ENCODE data around the gene PLEKHG5.

The PLEKHG5 gene

DNA sequence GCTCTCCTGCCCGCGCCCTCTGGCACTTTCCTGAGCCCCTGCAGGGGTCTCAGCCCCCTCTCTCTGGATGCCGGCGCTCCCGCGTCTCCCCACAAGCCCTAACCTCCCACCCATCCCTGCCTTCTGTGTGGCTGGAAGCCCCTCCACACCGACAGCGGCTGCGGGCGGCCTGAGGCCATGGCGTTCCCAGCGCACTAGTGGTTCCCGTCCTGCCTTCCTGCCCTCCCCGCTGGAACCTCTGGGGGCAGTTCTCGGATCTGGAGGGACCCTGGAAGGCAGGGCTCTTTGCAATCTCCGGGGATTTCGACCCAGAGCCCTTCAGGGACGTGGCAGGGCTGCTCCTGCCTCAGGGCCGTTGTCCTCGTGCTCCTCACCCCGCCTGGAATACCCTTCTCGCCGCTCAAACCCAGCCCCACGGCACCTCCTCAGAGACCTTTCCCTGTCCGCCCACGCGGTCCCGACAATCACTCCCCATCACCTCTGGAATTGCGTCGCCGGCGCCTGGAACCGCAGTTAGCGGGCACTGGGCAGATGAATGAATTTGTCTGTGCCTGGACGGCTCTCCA lies 67.4 kb downstream of the PLEKHG5 start:
- no peak for DNase-seq
- no peaks in the 10 kb centered on the region for H3K9me3 ChIP-seq (ENCODE audit: control extremely low read depth in 1 of 5, control insufficient read depth in 4 of 5, insufficient read depth in 2 of 5, low read depth in 1 of 5, low read length in 4 of 5)
- peaks cover 0 to 92% (median 33%) of the 10 kb centered on the region in 5 experiments for H3K27me3 ChIP-seq (replicated peaks in 2 of 5; ENCODE audit: control insufficient read depth in 4 of 5, insufficient read depth in 5 of 5, low read length in 4 of 5)
- H3K4me3 ChIP-seq (ENCODE audit: control insufficient read depth in 1 of 7, extremely low read depth in 1 of 7, insufficient read depth in 4 of 7, low read depth in 2 of 7, low read length in 6 of 7): peak overlapping the region in 2 of 7 experiments; percentile 42 to 53
- no peak overlapping the region for H3K27ac ChIP-seq (ENCODE audit: insufficient read depth in 1 of 2, low read depth in 1 of 2, low read length in 2 of 2, poor library complexity in 1 of 2, severe bottlenecking in 2 of 2)
- CTCF ChIA-PET: interaction anchor here (1.0 to 10.9 kb wide), 7 partner anchors 10 to 75 kb away, joined by 3 to 81 read pairs (median 5); no protein-coding TSS in a partner anchor
- no peaks in the 10 kb centered on the region for H3K36me3 ChIP-seq (ENCODE audit: control insufficient read depth in 4 of 4, insufficient read depth in 4 of 4, low read length in 3 of 4)
- 10% methylated on average over 25 of the region's 35 CpGs for WGBS (ENCODE audit: insufficient coverage)
- POLR2A ChIA-PET: interaction anchor here (1.2 kb wide), 1 partner anchor 10 kb away, joined by 3 read pairs; no protein-coding TSS in a partner anchor
- H3K4me1 ChIP-seq (ENCODE audit: control extremely low read depth in 1 of 4, control insufficient read depth in 4 of 4, insufficient read depth in 4 of 4, low read length in 3 of 4): peaks cover 0 to 34% (median 27%) of the 10 kb centered on the region in 4 experiments

DNA sequence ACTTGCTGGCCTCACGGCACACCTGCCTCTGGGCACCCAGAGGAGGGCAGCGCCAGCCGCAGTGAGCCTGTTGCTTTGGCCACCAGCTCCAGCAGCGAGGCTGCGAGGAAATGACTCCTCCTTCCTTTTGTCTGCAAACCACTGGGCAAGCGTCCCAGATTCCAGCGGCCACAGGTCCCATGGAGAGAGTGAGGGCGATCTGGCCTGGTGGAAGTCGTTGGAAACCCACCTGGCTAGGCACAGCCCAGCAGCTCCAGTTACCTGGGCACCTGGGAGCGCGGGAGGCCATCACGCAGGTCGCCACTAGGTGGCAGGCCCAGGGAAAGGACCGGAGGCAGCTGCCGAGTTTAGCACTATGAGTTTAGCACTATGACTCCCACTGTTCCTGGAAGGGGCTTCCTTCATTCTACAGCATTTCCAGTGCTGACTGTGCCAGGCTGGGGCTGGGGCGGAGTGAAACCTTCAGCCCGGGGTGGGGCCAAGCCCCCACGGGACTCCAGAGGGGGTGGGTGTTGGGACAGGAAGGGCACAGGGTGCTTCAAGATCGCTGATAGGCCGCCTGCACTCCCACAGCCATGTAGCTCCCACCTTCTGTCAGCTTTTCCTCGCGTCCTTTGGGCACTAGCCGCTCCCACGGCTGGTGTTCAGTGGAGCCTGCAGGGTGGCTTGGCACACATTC lies 68.0 kb downstream of the PLEKHG5 start:
- H3K4me1 ChIP-seq (ENCODE audit: control extremely low read depth in 1 of 4, control insufficient read depth in 4 of 4, insufficient read depth in 4 of 4, low read length in 3 of 4): peaks cover 0 to 38% (median 29%) of the 10 kb centered on the region in 4 experiments
- H3K36me3 ChIP-seq (ENCODE audit: control insufficient read depth in 4 of 4, insufficient read depth in 4 of 4, low read length in 3 of 4): no peaks in the 10 kb centered on the region
- peaks cover 0 to 97% (median 33%) of the 10 kb centered on the region in 5 experiments for H3K27me3 ChIP-seq (replicated peaks in 2 of 5; ENCODE audit: control insufficient read depth in 4 of 5, insufficient read depth in 5 of 5, low read length in 4 of 5)
- WGBS (ENCODE audit: insufficient coverage): 6% methylated on average over 19 of the region's 24 CpGs
- peak overlapping the region in 2 of 7 experiments; percentile 42 to 53 for H3K4me3 ChIP-seq (ENCODE audit: control insufficient read depth in 1 of 7, extremely low read depth in 1 of 7, insufficient read depth in 4 of 7, low read depth in 2 of 7, low read length in 6 of 7)
- ChIA-PET POLR2A (interaction anchor here (1.2 kb wide), 1 partner anchor 9 kb away, joined by 3 read pairs; no protein-coding TSS in a partner anchor), CTCF (interaction anchor here (0.7 to 10.9 kb wide), 10 partner anchors 9 to 75 kb away, joined by 3 to 81 read pairs (median 5); no protein-coding TSS in a partner anchor)
- H3K9me3 ChIP-seq (ENCODE audit: control extremely low read depth in 1 of 5, control insufficient read depth in 4 of 5, insufficient read depth in 2 of 5, low read depth in 1 of 5, low read length in 4 of 5): no peaks in the 10 kb centered on the region
- DNase-seq: peak; percentile 40 to 59 (median 58)
- H3K27ac ChIP-seq (ENCODE audit: insufficient read depth in 1 of 2, low read depth in 1 of 2, low read length in 2 of 2, poor library complexity in 1 of 2, severe bottlenecking in 2 of 2): no peak overlapping the region

DNA sequence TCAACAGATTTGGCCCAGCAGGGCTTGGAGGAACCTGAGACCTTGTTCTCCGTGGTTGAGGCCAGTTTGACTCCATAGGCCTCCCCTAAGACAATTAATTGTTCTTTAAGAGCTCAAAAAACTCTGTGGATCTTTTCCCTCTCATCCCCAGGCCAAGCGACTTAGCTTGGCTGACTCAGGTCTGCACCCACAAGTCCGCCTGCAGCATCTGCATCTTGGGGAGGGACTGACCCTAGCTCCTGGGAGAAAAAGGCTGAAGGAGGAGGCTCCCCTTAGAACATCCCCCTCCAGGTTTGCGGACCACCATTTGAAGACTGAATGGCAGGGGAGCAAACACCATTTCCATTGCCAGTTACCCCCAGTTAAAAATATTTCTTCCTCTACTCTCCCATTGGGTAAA lies 70.2 kb downstream of the PLEKHG5 start:
- Histone ChIP-seq H3K9me3 (ENCODE audit: control extremely low read depth in 1 of 5, control insufficient read depth in 4 of 5, insufficient read depth in 2 of 5, low read depth in 1 of 5, low read length in 4 of 5) (no peaks in the 10 kb centered on the region), H3K4me3 (ENCODE audit: control insufficient read depth in 1 of 7, extremely low read depth in 1 of 7, insufficient read depth in 4 of 7, low read depth in 2 of 7, low read length in 6 of 7) (no peak overlapping the region), H3K4me1 (ENCODE audit: control extremely low read depth in 1 of 4, control insufficient read depth in 4 of 4, insufficient read depth in 4 of 4, low read length in 3 of 4) (peaks cover 0 to 38% (median 29%) of the 10 kb centered on the region in 4 experiments), H3K27ac (ENCODE audit: insufficient read depth in 1 of 2, low read depth in 1 of 2, low read length in 2 of 2, poor library complexity in 1 of 2, severe bottlenecking in 2 of 2) (no peak overlapping the region), H3K36me3 (ENCODE audit: control insufficient read depth in 4 of 4, insufficient read depth in 4 of 4, low read length in 3 of 4) (no peaks in the 10 kb centered on the region), H3K27me3 (replicated peaks in 2 of 5; ENCODE audit: control insufficient read depth in 4 of 5, insufficient read depth in 5 of 5, low read length in 4 of 5) (peaks cover 0 to 98% (median 45%) of the 10 kb centered on the region in 5 experiments)
- ChIA-PET POLR2A (no interaction called here), CTCF (interaction anchor here (1.5 to 10.9 kb wide), 5 partner anchors 16 to 73 kb away, joined by 3 to 81 read pairs (median 10); no protein-coding TSS in a partner anchor)
- 20% methylated on average over 1 of the region's 4 CpGs for WGBS (ENCODE audit: insufficient coverage)
- DNase-seq: no peak

DNA sequence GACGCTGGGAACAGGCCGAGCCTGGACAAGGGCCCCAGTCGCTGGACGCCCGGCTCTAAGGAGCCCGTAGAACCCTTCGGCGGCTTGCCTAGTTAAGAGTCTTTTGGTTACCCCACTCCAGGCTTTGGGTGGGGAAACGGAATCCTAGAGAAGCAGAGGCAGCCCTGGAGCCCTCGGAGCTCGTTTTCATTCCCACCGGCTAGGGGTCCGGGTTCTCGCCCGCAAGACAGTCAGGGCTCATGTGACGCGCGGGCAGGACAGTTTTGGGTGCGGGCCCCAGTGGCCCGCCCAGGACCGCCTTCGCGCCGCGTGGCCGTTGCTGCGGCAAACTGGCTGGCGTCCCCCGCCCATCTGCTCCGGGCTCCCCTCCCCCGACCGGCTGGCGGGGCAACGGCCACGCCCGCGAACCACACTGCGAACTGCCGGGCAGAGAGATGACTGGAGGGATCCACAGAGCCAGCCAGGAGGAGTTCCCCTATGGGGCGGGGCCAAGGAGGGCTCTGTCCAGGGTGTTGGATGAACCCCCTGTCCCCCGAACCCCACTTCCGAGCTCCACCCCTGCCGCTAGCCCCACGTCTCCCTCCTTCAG lies 70.9 kb downstream of the PLEKHG5 start:
- H3K36me3 ChIP-seq (ENCODE audit: control insufficient read depth in 4 of 4, insufficient read depth in 4 of 4, low read length in 3 of 4): no peaks in the 10 kb centered on the region
- peak in 2 of 3 donors; percentile 48 to 55 for DNase-seq
- no peaks in the 10 kb centered on the region for H3K9me3 ChIP-seq (ENCODE audit: control extremely low read depth in 1 of 5, control insufficient read depth in 4 of 5, insufficient read depth in 2 of 5, low read depth in 1 of 5, low read length in 4 of 5)
- peak overlapping the region in 3 of 7 experiments; percentile 32 to 57 (median 50) for H3K4me3 ChIP-seq (ENCODE audit: control insufficient read depth in 1 of 7, extremely low read depth in 1 of 7, insufficient read depth in 4 of 7, low read depth in 2 of 7, low read length in 6 of 7)
- 4% methylated on average over 40 of the region's 44 CpGs for WGBS (ENCODE audit: insufficient coverage)
- H3K27me3 ChIP-seq (replicated peaks in 2 of 5; ENCODE audit: control insufficient read depth in 4 of 5, insufficient read depth in 5 of 5, low read length in 4 of 5): peaks cover 0 to 98% (median 49%) of the 10 kb centered on the region in 5 experiments
- ChIA-PET CTCF (interaction anchor here (0.9 to 10.9 kb wide), 6 partner anchors 15 to 174 kb away, joined by 3 to 81 read pairs (median 6); no protein-coding TSS in a partner anchor), POLR2A (interaction anchor here (1.0 kb wide), 1 partner anchor 20 kb away, joined by 3 read pairs; no protein-coding TSS in a partner anchor)
- H3K4me1 ChIP-seq (ENCODE audit: control extremely low read depth in 1 of 4, control insufficient read depth in 4 of 4, insufficient read depth in 4 of 4, low read length in 3 of 4): peaks cover 0 to 38% (median 29%) of the 10 kb centered on the region in 4 experiments
- H3K27ac ChIP-seq (ENCODE audit: insufficient read depth in 1 of 2, low read depth in 1 of 2, low read length in 2 of 2, poor library complexity in 1 of 2, severe bottlenecking in 2 of 2): no peak overlapping the region

DNA sequence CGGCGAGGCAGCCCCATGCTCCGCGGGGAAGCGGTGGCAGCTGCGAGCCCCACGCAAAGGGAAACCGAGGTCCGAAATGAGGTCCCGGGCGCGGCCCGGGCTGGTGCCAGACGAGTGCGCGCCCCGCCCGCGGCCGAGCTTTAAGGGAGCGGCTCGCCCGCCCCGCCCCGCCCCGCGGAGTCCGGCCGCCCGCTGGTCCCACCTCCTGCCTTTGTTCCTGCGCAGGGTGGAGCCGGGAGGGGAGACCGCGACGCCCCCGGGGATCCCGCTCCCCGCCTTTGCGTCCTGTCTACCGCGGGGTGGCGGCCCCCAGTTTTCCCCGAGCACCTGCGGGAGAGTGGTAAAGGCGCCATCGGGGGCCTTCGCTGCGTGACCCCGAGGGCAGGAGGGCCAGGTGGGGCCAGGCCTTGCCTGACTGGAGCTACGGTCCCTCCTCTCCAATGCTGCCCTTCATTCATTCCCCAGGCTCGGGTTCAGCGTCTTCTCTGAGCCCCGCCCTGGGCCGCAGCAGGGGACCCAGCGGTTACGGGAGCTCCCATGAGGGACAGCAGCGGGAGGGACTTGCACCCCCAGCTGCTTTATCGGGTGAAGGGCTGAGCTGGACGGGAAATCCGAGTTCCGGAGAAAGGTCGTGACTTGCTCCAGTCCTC lies 71.5 kb downstream of the PLEKHG5 start, which contains the start of gene HES2:
TSS of gene HES2 (minus strand) at position 116 of the 650 bp plus-strand sequence. CDS start at position 17, 99 bp downstream.
- peaks cover 0 to 35% (median 26%) of the 10 kb centered on the region in 4 experiments for H3K4me1 ChIP-seq (ENCODE audit: control extremely low read depth in 1 of 4, control insufficient read depth in 4 of 4, insufficient read depth in 4 of 4, low read length in 3 of 4)
- H3K9me3 ChIP-seq (ENCODE audit: control extremely low read depth in 1 of 5, control insufficient read depth in 4 of 5, insufficient read depth in 2 of 5, low read depth in 1 of 5, low read length in 4 of 5): no peaks in the 10 kb centered on the region
- CTCF ChIA-PET: interaction anchor here (0.9 to 10.9 kb wide), 8 partner anchors 14 to 173 kb away, joined by 3 to 81 read pairs (median 3); no protein-coding TSS in a partner anchor
- H3K4me3 ChIP-seq (ENCODE audit: control insufficient read depth in 1 of 7, extremely low read depth in 1 of 7, insufficient read depth in 4 of 7, low read depth in 2 of 7, low read length in 6 of 7): peak within 1 kb of the TSS in 3 of 7 experiments; percentile 32 to 57 (median 50)
- no peak within 1 kb of the TSS for H3K27ac ChIP-seq (ENCODE audit: insufficient read depth in 1 of 2, low read depth in 1 of 2, low read length in 2 of 2, poor library complexity in 1 of 2, severe bottlenecking in 2 of 2)
- WGBS (ENCODE audit: insufficient coverage): under 1% methylated on average over 61 of the region's 62 CpGs
- peaks cover 0 to 98% (median 44%) of the 10 kb centered on the region in 5 experiments for H3K27me3 ChIP-seq (replicated peaks in 2 of 5; ENCODE audit: control insufficient read depth in 4 of 5, insufficient read depth in 5 of 5, low read length in 4 of 5)
- H3K36me3 ChIP-seq (ENCODE audit: control insufficient read depth in 4 of 4, insufficient read depth in 4 of 4, low read length in 3 of 4): no peaks in the 10 kb centered on the region
- DNase-seq: no peak
- POLR2A ChIA-PET: interaction anchor here (1.0 kb wide), 1 partner anchor 20 kb away, joined by 3 read pairs; no protein-coding TSS in a partner anchor

DNA sequence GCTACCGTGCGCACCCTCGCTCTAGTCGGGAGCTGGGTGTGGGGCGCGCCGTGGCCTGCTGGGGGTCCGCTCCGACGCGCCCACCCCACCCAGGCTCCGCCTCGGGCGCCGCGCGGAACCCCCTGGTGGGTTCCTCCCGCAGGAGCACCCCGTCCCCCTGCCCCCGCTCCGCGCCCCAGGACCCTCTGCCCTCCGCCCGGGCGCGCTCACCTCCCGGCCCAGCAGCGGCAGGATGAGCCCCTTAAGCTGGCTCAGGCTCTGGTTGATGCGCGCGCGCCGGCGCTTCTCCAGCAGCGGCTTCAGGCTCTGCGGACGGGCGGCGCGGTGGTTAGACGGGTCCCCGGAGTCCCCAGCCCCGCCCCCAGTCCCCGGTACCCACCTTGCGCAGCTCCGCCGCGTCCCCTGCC lies 72.1 kb downstream of the PLEKHG5 start:
- peaks cover 0 to 99% (median 47%) of the 10 kb centered on the region in 5 experiments for H3K27me3 ChIP-seq (replicated peaks in 2 of 5; ENCODE audit: control insufficient read depth in 4 of 5, insufficient read depth in 5 of 5, low read length in 4 of 5)
- H3K36me3 ChIP-seq (ENCODE audit: control insufficient read depth in 4 of 4, insufficient read depth in 4 of 4, low read length in 3 of 4): no peaks in the 10 kb centered on the region
- H3K27ac ChIP-seq (ENCODE audit: insufficient read depth in 1 of 2, low read depth in 1 of 2, low read length in 2 of 2, poor library complexity in 1 of 2, severe bottlenecking in 2 of 2): no peak overlapping the region
- H3K9me3 ChIP-seq (ENCODE audit: control extremely low read depth in 1 of 5, control insufficient read depth in 4 of 5, insufficient read depth in 2 of 5, low read depth in 1 of 5, low read length in 4 of 5): no peaks in the 10 kb centered on the region
- DNase-seq: peak in 2 of 3 donors; percentile 33 to 42
- POLR2A ChIA-PET: no interaction called here
- CTCF ChIA-PET: interaction anchor here (1.1 to 10.9 kb wide), 5 partner anchors 14 to 154 kb away, joined by 3 to 81 read pairs (median 10); no protein-coding TSS in a partner anchor
- H3K4me1 ChIP-seq (ENCODE audit: control extremely low read depth in 1 of 4, control insufficient read depth in 4 of 4, insufficient read depth in 4 of 4, low read length in 3 of 4): peaks cover 0 to 34% (median 26%) of the 10 kb centered on the region in 4 experiments
- WGBS (ENCODE audit: insufficient coverage): 5% methylated on average over 32 of the region's 48 CpGs
- H3K4me3 ChIP-seq (ENCODE audit: control insufficient read depth in 1 of 7, extremely low read depth in 1 of 7, insufficient read depth in 4 of 7, low read depth in 2 of 7, low read length in 6 of 7): peak overlapping the region in 3 of 7 experiments; percentile 32 to 57 (median 50)

Measured in common myeloid progenitor, CD34-positive (primary cell).